ENCODE measurements around the gene AFF3. TPM values are rescaled to one million over a fixed set of nuclear protein-coding genes. Genes with fewer than 3 reads are reported as not detected.
A peak's percentile ranks its signal among the peaks of the same experiment; 100 is the strongest.

The AFF3 gene
- total RNA-seq, 4 donors from 2014 or later = 5.3 to 216 (median 12.5) TPM

DNA sequence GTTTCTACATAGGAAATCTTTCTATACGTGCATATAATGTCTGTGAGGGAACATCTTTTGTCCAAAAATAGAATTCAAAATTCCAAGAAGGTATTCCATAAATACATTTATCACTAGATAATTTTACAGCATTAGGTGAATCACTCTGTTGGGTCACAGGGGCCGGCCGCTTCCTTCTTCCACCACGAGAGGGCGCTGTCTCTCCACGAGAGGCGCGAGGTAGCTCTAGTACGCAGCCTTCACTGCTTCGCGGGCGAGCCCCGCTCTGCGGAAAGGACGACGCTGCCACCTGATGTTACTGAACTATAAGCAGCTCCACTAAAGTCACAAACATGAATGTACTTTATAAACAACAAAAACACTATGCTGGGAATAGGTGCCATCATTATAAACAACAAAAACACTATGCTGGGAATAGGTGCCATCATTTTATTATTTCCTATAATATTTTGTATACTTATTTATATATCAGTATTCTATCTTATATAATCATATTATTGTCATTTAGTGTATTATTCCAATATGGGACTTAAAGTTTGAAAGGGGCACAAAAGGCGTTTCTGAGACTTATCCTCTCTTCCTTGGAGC is 583.2 kb downstream of the AFF3 start:
- H3K4me1 ChIP-seq = no peaks in the 10 kb centered on the region
- no peaks in the 10 kb centered on the region for H3K27me3 ChIP-seq
- peak; percentile 78 to 95 (median 89) for DNase-seq
- H3K36me3 ChIP-seq = peaks cover 0 to under 1% (median 0%) of the 10 kb centered on the region in 3 donors
- H3K4me3 ChIP-seq = no peak overlapping the region
- H3K9me3 ChIP-seq = no peaks in the 10 kb centered on the region
- no peak overlapping the region for H3K27ac ChIP-seq
- no peak for TF ChIP-seq POLR2A (IDR thresholded peaks at IDR 0.05)
- TF ChIP-seq CTCF (IDR thresholded peaks at IDR 0.05) = peak; percentile 83 to 99 (median 96)

DNA sequence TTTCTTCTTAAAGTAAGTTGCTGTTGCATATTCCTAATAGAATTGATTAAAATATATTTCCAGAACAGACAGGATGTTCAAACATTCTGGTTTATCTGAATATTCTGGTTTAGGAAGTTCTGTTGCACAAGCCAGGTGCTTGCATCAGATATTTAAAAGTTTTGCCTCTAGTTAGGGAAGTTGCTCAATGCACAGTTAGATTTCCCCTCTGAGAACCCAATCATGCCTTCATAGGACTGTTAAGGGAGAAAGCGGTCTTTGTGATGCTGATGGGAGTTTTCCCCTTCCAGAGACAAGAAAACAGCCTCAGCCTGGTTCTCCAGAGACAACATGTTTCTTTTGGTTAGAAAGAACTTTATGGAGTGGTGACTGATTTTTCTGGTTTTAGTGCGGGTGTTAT is 587.0 kb downstream of the AFF3 start:
- Histone ChIP-seq H3K27me3 (no peaks in the 10 kb centered on the region), H3K4me3 (no peak overlapping the region), H3K4me1 (no peaks in the 10 kb centered on the region), H3K9me3 (no peaks in the 10 kb centered on the region), H3K36me3 (peaks cover 0 to 10% (median 0%) of the 10 kb centered on the region in 3 donors), H3K27ac (no peak overlapping the region)
- TF ChIP-seq CTCF (IDR thresholded peaks at IDR 0.05) (no peak), POLR2A (IDR thresholded peaks at IDR 0.05) (no peak)
- DNase-seq = no peak

DNA sequence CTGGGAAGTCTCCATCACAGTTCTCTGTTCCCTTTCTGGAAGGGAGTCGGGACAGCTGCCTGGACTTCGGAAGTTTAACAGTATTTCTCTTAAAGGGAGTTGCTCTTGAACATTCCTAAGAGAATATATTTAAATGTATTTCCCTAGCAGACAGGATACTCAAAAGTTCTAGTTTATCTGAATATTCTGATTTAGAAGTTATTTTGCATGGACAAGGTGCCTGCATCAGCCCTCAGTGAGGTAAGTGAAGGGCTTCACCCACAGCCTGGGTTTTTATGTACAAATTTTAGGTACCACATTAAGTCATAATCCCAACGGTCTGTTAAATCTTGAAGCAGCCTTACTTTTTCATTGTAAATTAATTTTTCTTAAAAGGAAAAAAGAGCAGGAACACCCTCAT is 587.5 kb downstream of the AFF3 start:
- no peak for TF ChIP-seq CTCF (IDR thresholded peaks at IDR 0.05)
- TF ChIP-seq POLR2A (IDR thresholded peaks at IDR 0.05) = no peak
- no peaks in the 10 kb centered on the region for H3K4me1 ChIP-seq
- H3K36me3 ChIP-seq = peaks cover 0 to 12% (median 0%) of the 10 kb centered on the region in 3 donors
- H3K27ac ChIP-seq = no peak overlapping the region
- DNase-seq = no peak
- H3K9me3 ChIP-seq = no peaks in the 10 kb centered on the region
- no peak overlapping the region for H3K4me3 ChIP-seq
- no peaks in the 10 kb centered on the region for H3K27me3 ChIP-seq

- Histone ChIP-seq H3K36me3 (peaks cover 0 to 12% (median 0%) of the 10 kb centered on the region in 3 donors), H3K27me3 (no peaks in the 10 kb centered on the region), H3K4me1 (no peaks in the 10 kb centered on the region), H3K9me3 (no peaks in the 10 kb centered on the region), H3K4me3 (no peak overlapping the region), H3K27ac (no peak overlapping the region)
- TF ChIP-seq POLR2A (IDR thresholded peaks at IDR 0.05) (no peak), CTCF (IDR thresholded peaks at IDR 0.05) (peak in 1 of 6 experiments; percentile 4)
- DNase-seq = no peak
These were observed 588.2 kb downstream of the AFF3 start for GRCh38 chr2:99554238-99554637.

- H3K4me1 ChIP-seq = no peaks in the 10 kb centered on the region
- H3K4me3 ChIP-seq = no peak overlapping the region
- no peak for TF ChIP-seq POLR2A (IDR thresholded peaks at IDR 0.05)
- TF ChIP-seq CTCF (IDR thresholded peaks at IDR 0.05) = no peak
- no peak overlapping the region for H3K27ac ChIP-seq
- no peak for DNase-seq
- no peaks in the 10 kb centered on the region for H3K9me3 ChIP-seq
- H3K27me3 ChIP-seq = no peaks in the 10 kb centered on the region
- peaks cover 0 to 12% (median 0%) of the 10 kb centered on the region in 3 donors for H3K36me3 ChIP-seq
These were observed 589.9 kb downstream of the AFF3 start for GRCh38 chr2:99552529-99552928.
